Large intestine (tissue), 12 donors: ENCODE measurements around the gene ITPKB. TPM values are rescaled to one million over a fixed set of nuclear protein-coding genes. Genes with fewer than 3 reads are reported as not detected.
A peak's percentile ranks its signal among the peaks of the same experiment; 100 is the strongest.

Source experiments
- DNase-seq, 2 donors: peaks; one replicate each; pipeline versions ENCODE4 v3.0.0 to v3.0.0-alpha.2; 2013
- H3K27ac ChIP-seq: one replicate; pipeline ENCODE4 v1.5.1; 2013; ENCODE audit warnings: low read length
- H3K27me3 ChIP-seq: 2 replicates; pipeline ENCODE4 v1.6.1; 2013; ENCODE audit warnings: low read length; ENCODE audit not compliant: control insufficient read depth, insufficient read depth
- H3K36me3 ChIP-seq: 2 replicates; pipeline ENCODE4 v1.6.1; 2013; ENCODE audit warnings: low read length; ENCODE audit not compliant: control insufficient read depth, insufficient read depth
- H3K4me1 ChIP-seq: one replicate; pipeline ENCODE4 v1.6.1; 2013; ENCODE audit warnings: low read length; ENCODE audit not compliant: control insufficient read depth, insufficient read depth
- H3K4me3 ChIP-seq: one replicate; pipeline ENCODE4 v1.5.1; 2013; ENCODE audit warnings: low read length
- H3K9me3 ChIP-seq: one replicate; pipeline ENCODE4 v1.6.1; 2013; ENCODE audit warnings: mild to moderate bottlenecking, low read depth, low read length, moderate library complexity; ENCODE audit not compliant: control insufficient read depth
- WGBS: methylation state at CpG from one replicate; pipeline ENCODE4 v1.1.5; 2013; ENCODE audit warnings: low lambda C conversion rate; ENCODE audit not compliant: insufficient coverage; 5-methylcytosine and 5-hydroxymethylcytosine counted together
- long read RNA-seq, 11 donors: transcript quantifications; one replicate each; lab custom pipeline, GENCODE V29; 2026
- polyA plus RNA-seq: library from polyadenylated mRNA; unstranded; fragments of 120-200 nt; gene quantifications from one replicate; pipeline ENCODE4 v1.2.1, GENCODE V29; 2013

Gene ITPKB
- 13.0 TPM for polyA plus RNA-seq
- long read RNA-seq, donor 1, full-length matches to known transcripts: 1 of 1 reads
- long read RNA-seq, donor 1, partial matches to known transcripts: 0 of 1 reads
- long read RNA-seq, donor 1, other reads (novel, unspliced or antisense): 0 of 1 reads
- long read RNA-seq, donor 2, full-length matches to known transcripts: 3 of 3 reads
- long read RNA-seq, donor 2, partial matches to known transcripts: 0 of 3 reads
- long read RNA-seq, donor 2, other reads (novel, unspliced or antisense): 0 of 3 reads
- long read RNA-seq, donor 3: 0 reads
- long read RNA-seq, donor 4: 0 reads
- long read RNA-seq, donor 5, full-length matches to known transcripts: 5 of 5 reads
- long read RNA-seq, donor 5, partial matches to known transcripts: 0 of 5 reads
- long read RNA-seq, donor 5, other reads (novel, unspliced or antisense): 0 of 5 reads
- long read RNA-seq, donor 6, full-length matches to known transcripts: 3 of 3 reads
- long read RNA-seq, donor 6, partial matches to known transcripts: 0 of 3 reads
- long read RNA-seq, donor 6, other reads (novel, unspliced or antisense): 0 of 3 reads
- long read RNA-seq, donor 7, full-length matches to known transcripts: 2 of 2 reads
- long read RNA-seq, donor 7, partial matches to known transcripts: 0 of 2 reads
- long read RNA-seq, donor 7, other reads (novel, unspliced or antisense): 0 of 2 reads
- long read RNA-seq, donor 8, full-length matches to known transcripts: 3 of 25 reads
- long read RNA-seq, donor 8, partial matches to known transcripts: 22 of 25 reads
- long read RNA-seq, donor 8, other reads (novel, unspliced or antisense): 0 of 25 reads
- long read RNA-seq, donor 9, full-length matches to known transcripts: 2 of 2 reads
- long read RNA-seq, donor 9, partial matches to known transcripts: 0 of 2 reads
- long read RNA-seq, donor 9, other reads (novel, unspliced or antisense): 0 of 2 reads
- long read RNA-seq, donor 10, full-length matches to known transcripts: 4 of 4 reads
- long read RNA-seq, donor 10, partial matches to known transcripts: 0 of 4 reads
- long read RNA-seq, donor 10, other reads (novel, unspliced or antisense): 0 of 4 reads
- long read RNA-seq, donor 11, full-length matches to known transcripts: 5 of 11 reads
- long read RNA-seq, donor 11, partial matches to known transcripts: 6 of 11 reads
- long read RNA-seq, donor 11, other reads (novel, unspliced or antisense): 0 of 11 reads

DNA sequence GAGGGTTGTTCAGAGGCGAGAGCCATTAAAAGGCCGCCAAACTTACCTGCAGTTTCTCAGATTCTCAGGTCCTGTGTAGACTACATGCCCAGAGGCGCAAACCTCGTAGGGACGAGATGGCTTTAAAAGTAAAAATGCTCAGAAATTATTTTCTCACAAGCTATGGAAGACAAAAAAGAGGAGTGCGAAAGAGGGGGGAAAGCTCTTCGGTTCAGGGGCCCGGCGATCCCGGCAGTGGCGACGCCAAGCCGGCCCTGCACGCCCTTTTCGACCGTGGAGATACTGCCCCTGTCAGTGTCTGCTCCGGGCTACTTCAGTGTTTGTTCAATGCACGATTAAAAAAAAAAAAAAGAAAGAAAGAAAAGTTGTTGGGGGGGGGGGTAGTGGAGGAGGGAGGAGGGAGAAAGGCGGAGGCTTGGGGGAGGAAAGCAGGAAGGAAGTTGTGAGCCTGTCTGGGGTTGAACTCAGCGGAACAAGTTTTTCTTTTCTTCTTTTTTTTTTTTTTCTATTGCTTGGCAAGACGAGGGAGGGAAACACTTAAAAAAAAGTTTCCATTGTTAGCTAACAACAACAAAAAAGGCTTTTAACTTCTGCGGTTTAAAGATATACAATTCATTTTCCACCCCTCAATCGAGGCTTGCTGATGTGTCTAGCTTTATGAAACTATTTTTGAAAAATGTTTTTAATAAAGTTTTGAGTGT, at the start of gene ITPKB:
Gene ITPKB (minus strand): TSS at position 288 of the 701 bp plus-strand sequence. CDS start 1,824 bp downstream, outside the sequence.
- Histone ChIP-seq H3K27ac (peak within 1 kb of the TSS; percentile 83), H3K36me3 (peaks cover 18% of the 10 kb centered on the region), H3K4me3 (peak within 1 kb of the TSS; percentile 86), H3K27me3 (no peaks in the 10 kb centered on the region), H3K9me3 (no peaks in the 10 kb centered on the region), H3K4me1 (peaks cover 10% of the 10 kb centered on the region)
- peak; percentile 60 to 78 for DNase-seq
- 3% methylated on average over 7 of the region's 23 CpGs for WGBS

DNA sequence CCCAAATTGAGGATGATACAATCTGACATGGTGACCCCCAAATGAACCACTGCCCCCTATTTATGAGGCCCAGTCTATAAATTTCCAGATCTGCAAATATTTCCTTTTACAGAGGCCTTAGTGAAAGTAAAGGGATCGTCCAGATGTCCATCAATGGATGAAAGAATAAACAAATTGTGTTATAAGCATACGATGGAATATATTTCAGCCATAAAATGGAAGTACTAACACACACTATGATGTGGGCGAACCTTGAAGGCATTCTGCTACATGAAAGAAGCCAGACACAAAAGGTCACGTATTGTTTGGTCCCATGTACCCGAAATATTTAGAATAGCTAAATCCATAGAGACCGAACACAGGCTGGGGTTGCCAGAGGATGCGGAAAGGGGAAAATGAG, 48.6 kb upstream of the ITPKB start:
- DNase-seq: no peak
- Histone ChIP-seq H3K27me3 (peaks cover 3% of the 10 kb centered on the region), H3K27ac (no peak overlapping the region), H3K9me3 (no peaks in the 10 kb centered on the region), H3K4me3 (no peak overlapping the region), H3K36me3 (no peaks in the 10 kb centered on the region), H3K4me1 (no peaks in the 10 kb centered on the region)
- 80% methylated on average over 1 of the region's 7 CpGs for WGBS

DNA sequence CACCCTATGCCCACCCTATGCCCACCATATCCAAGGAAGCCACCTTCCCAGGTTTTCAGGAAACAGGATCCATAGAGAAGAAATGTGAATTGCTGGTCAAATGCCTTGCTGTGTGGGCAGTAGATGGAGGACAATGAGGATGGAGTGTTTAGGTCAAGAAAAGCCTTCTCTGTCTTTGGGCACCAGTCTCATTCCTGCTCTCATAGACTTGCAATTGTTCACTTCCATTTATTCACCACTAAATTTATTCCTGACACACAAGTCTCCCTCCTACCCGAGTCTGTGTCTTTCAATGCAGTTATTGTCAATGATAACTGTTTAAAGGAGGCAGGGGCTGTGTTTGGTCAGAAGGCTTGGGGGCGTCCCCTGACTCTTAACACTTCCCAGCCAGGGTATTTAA, 48.0 kb upstream of the ITPKB start:
- Histone ChIP-seq H3K4me3 (no peak overlapping the region), H3K27me3 (peaks cover 3% of the 10 kb centered on the region), H3K36me3 (no peaks in the 10 kb centered on the region), H3K9me3 (no peaks in the 10 kb centered on the region), H3K4me1 (no peaks in the 10 kb centered on the region), H3K27ac (no peak overlapping the region)
- no peak for DNase-seq
- WGBS: no CpG with 5 or more reads among the region's 2 CpGs

DNA sequence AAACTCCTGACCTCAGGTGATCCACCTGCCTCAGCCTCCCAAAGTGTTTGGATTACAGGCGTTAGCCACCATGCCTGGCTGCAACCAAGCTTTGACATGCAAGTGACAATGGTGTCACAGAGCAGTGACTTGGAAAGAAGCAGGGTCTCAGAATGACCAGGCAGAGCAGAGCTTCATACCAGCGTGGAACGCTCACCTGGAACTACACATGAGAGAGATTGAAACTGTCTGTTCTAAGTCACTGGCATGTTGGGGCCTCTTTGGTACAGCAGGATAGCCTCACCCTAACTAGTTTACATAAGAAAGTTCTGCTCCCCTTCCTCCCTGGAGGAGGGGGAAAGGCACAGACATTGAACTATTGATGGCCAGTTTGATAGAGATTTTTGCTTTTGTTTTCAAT, 47.5 kb upstream of the ITPKB start:
- Histone ChIP-seq H3K4me1 (no peaks in the 10 kb centered on the region), H3K27me3 (peaks cover 3% of the 10 kb centered on the region), H3K27ac (no peak overlapping the region), H3K4me3 (no peak overlapping the region), H3K9me3 (no peaks in the 10 kb centered on the region), H3K36me3 (no peaks in the 10 kb centered on the region)
- no CpG with 5 or more reads among the region's 3 CpGs for WGBS
- DNase-seq: no peak

DNA sequence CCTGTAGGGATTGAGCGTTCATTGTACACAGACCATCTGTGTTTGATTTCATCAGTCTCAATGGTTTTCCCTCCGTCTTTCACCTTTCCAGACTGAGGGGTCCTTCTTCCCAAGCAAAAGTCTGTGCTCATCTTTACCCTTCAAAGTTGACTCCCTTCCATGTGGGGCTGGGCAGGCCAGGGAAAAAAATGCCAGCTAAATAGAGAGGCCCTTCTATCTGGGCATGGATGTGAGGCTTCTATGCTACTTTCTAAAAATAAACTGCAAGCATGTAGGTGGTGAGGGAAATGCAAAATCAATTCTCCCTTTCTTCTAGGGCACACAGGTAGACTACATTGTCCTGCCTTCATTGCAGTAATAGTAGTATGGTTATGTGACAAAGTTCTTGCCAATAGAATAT, 46.7 kb upstream of the ITPKB start:
- DNase-seq: no peak
- Histone ChIP-seq H3K27ac (no peak overlapping the region), H3K9me3 (no peaks in the 10 kb centered on the region), H3K36me3 (no peaks in the 10 kb centered on the region), H3K27me3 (peaks cover 3% of the 10 kb centered on the region), H3K4me3 (no peak overlapping the region), H3K4me1 (no peaks in the 10 kb centered on the region)
- no CpG with 5 or more reads among the region's 2 CpGs for WGBS

DNA sequence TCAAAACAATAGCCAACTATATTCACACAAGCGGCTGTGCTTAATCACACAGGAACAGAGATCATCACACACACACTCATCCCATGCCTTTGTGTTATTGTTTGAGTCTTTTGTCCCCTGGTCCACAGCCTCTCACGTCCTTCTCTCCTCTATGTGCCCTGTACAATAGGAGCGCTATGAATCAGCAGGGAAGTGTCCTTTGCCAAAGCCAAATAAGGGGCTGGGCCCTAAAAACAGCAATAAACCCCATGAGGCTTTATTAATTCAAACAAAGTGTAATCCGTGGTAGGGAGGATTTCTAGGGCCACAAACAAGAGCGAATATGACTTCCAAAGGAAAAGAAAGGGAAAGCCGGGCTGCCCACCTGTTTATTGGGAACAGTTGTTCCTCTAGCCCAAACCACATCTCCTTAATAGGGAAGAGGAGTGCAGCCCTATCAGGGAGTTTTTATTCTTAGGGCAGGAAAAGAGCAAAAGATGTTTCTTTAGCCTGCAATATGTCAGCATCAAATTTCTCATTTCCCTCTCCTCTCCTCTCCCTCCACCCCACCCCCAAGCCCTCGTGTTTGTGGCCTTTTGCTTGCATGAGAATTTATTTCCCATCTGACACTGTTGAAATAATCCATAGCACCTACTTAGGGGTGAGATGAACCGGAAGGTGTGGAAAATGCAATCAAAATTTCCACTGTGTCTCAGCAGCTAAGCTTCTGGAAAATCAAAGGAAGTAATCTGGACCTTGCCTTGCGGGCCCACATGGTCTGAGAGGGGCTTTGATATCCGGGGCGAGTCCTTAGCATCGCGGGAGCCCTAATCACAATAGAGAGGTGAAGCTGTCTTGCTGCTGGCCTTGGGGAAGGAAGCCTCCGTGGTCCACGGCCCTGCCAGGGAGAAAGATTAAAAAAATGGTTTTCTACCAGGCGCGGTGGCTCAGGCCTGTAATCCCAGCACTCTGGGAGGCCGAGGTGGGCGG, 45.3 kb upstream of the ITPKB start:
- DNase-seq: no peak
- peaks cover 3% of the 10 kb centered on the region for H3K27me3 ChIP-seq
- 48% methylated on average over 2 of the region's 19 CpGs for WGBS
- H3K9me3 ChIP-seq: no peaks in the 10 kb centered on the region
- peaks cover 2% of the 10 kb centered on the region for H3K4me1 ChIP-seq
- no peaks in the 10 kb centered on the region for H3K36me3 ChIP-seq
- H3K4me3 ChIP-seq: no peak overlapping the region
- H3K27ac ChIP-seq: peak overlapping the region; percentile 20

DNA sequence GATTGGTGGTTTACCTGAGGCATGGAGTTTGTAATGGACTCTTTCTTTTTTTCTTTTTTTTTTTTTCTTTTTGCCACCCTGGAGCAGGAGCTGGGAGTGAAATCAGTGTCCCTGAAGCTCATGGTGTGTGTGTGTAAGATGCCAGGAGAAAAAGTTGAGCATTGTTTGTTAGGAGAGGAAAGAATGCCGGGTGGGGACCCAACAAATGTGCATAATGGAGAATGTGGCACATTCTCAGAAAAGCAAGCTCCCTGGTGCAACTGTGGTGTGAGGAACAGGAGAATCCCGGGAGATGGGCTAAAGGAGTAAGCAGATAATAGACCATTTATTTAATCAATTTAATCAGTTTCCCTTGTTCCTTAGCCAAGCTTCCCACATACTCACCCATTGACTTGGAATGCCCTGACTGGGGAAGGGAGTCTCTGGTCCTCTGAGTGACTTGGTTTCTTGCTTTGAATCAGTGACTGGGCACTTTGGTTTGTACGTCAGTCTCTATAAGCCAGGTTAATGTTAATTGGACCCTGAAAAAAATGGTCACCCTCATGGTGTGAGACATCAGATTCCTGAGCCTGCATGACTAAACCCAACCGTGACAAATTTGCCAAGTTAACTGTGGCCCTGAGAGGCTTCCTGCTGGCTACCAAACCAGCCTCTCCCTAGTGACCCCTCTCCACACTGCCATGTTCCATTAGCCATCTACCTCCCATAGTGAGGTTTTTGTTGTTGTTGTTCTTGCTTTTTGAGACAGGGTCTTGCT, 43.9 kb upstream of the ITPKB start:
- Histone ChIP-seq H3K9me3 (no peaks in the 10 kb centered on the region), H3K4me3 (no peak overlapping the region), H3K27ac (no peak overlapping the region), H3K4me1 (peaks cover 4% of the 10 kb centered on the region), H3K36me3 (no peaks in the 10 kb centered on the region), H3K27me3 (no peaks in the 10 kb centered on the region)
- DNase-seq: no peak
- no CpG with 5 or more reads among the region's 4 CpGs for WGBS

DNA sequence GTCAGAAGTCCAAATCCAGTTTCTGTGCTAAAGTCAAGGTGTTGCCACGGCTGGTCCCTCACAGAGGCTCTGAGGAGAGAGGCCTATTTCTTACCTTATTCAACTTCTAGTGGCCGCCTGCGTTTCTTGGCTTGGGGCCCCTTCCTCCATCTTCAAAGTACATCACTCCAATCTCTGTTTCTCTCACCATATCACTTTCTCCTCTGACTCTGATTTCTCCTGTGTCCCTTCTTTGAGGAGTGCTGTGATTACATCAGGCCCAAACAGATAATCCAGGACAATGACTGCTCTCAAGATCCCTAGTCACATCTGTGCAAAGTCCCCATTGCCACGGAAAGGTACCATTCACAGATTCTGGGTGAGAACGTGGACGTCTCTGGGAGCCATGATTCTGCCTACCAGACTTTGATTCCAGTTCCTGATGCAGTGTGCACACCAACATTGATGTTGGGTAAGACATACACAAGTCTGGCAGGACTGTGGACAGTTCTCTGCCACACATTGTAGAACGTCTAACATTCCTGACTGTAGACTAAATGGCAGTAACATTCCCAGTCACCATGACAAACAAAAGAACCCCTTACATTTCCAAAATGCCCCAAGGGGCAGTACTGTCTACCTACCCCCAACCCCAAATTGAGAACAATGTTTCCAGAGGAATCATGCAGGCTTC, 43.0 kb upstream of the ITPKB start:
- WGBS: no CpG with 5 or more reads among the region's 7 CpGs
- no peak overlapping the region for H3K4me3 ChIP-seq
- H3K9me3 ChIP-seq: no peaks in the 10 kb centered on the region
- H3K4me1 ChIP-seq: peaks cover 4% of the 10 kb centered on the region
- H3K36me3 ChIP-seq: no peaks in the 10 kb centered on the region
- no peak overlapping the region for H3K27ac ChIP-seq
- H3K27me3 ChIP-seq: no peaks in the 10 kb centered on the region
- no peak for DNase-seq
